Loucy (cell line): ENCODE data around the gene SERPINB6.

Experiments
- CTCF ChIP-seq: fragments of 200-600 bp; sonication (generic); conservative IDR thresholded peaks from 2 replicates; pipeline ENCODE4 v1.5.1; 2014; ENCODE audit warnings: mild to moderate bottlenecking, antibody characterized with exemption, low read length
- EZH2phosphoT487 ChIP-seq: fragments of 200-600 bp; IDR thresholded peaks from 2 replicates; pipeline ENCODE4 v1.6.1; 2018; ENCODE audit warnings: antibody characterized with exemption, mild to moderate bottlenecking, moderate library complexity, borderline replicate concordance

- no peak for TF ChIP-seq CTCF
- no peak for TF ChIP-seq EZH2phosphoT487
These were observed 21.1 kb upstream of the SERPINB6 start for GRCh38 chr6:2992330-2992979.
